NCI-H2107 treated with DMSO at 0.1 percent for 48 hours (cell line): ENCODE data around the gene CTSK.
"Not testable (repeated sequence)": the region's sequence is repeated elsewhere in the genome, so short reads cannot be mapped to it uniquely, and the experiment has no call there.

Source experiments
- DNase-seq: peaks from one replicate; lab custom pipeline; 2025; ENCODE audit not compliant: unreplicated experiment; lab: John Stamatoyannopoulos, UW

The CTSK gene

DNA sequence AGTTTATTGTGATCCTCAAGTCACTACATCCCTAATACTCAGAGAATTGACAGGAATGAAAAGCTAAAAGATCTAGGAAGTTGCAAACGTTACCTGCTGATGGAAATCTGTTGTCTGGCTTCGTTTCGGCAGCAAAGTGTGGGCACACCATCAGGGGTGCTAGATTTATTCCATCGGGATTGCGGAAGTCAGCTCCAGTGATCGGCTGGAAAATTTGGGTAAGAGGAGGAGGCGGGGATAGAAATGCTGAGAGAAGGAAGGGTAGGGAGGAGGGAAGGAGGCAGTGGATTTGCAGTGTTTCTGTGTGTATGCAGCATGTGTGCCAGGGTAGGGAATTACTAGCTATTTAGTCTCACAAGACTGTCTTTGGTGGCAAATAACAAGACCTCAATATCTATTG lies at the start of gene CTSK:
Gene CTSK (minus strand): TSS at position 140 of the 400 bp plus-strand sequence. CDS start 1,455 bp downstream, outside the sequence.
- DNase-seq: no peak

DNA sequence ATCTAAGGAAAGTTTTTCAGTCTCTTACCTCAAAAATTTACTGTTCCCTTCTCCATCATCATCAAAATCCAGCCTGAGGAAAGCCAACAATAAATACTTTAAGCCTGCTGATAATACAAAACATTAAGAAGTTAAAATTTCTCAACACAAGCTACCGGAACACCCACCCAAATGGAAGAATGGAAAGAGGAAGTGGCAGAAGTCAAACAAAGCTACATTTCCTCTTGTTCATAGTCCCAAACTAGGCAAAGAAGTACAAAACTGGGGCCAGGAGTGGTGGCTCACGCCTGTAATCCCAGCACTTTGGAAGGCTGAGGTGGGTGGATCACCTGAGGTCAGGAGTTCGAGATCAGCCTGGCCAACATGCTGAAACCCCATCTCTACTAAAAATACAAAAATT lies 44.7 kb upstream of the CTSK start:
- not testable (repeated sequence) for DNase-seq

DNA sequence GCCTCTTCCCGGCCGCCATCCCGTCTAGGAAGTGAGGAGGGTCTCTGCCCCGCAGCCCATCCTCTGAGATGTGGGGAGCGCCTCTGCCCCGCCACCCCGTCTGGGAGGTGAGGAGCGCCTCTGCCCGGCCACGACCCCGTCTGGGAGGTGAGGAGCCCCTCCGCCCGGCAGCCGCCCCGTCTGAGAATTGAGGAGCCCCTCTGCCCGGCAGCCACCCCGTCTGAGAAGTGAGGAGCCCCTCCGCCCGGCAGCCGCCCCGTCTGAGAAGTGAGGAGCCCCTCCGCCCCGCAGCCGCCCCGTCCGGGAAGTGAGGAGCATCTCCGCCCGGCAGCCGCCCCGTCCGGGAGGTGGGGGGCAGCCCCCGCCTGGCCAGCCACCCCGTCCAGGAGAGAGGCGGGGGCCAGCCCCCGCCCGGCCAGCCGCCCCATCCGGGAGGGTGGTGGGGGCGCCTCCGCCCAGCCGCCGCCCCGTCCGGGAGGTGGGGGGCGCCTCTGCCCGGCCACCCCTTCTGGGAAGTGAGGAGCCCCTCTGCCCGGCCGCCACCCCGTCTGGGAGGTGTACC lies 42.8 kb upstream of the CTSK start:
- not testable (repeated sequence) for DNase-seq

DNA sequence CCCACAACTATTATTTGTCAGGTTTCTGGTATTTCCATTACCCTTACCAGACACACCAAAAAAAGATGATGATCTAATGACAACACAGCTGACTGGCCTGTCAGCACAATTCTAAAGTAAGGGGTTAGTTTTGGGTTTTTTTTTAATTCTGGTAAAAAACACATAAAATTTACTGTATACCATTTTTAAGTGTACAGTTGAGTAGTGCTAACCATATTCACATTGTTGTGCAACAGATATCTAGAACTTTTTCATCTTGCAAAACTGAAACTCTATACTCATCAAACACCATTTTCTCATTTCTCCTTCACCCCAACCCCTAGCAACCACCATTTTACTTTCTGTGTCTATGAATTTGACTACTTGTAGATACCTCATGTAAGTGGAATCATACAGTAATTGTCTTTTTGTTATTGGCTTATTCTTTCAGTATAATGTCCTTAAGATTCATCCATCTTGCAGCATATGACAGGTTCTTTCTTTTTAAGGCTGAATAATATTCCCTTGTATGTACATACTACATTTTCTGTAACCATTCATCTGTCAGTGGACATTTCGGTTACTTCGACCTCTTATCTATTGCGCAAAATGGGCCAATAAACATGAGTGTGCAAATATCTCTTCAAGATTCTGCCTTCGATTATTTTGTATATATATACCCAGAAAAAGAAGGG lies 38.5 kb upstream of the CTSK start:
- no peak for DNase-seq

DNA sequence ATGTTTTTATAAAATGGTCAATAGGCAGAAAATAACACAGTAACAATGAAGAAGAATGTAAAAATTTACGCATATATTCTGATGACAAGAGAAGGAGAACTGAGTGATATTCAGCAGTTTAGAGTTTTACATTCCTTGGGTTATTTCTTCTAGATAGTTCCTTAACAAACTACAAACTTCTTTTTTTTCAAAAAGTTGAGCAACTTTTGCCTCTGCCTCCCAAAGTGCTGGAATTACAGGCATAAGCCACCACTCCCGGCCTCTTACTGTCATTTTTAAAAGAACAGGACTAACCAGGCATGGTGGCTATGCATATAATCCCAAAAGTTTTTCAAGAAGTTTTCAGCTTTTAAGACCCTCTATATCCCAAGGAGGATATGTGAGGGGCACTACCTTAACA lies 35.4 kb upstream of the CTSK start:
- no peak for DNase-seq

DNA sequence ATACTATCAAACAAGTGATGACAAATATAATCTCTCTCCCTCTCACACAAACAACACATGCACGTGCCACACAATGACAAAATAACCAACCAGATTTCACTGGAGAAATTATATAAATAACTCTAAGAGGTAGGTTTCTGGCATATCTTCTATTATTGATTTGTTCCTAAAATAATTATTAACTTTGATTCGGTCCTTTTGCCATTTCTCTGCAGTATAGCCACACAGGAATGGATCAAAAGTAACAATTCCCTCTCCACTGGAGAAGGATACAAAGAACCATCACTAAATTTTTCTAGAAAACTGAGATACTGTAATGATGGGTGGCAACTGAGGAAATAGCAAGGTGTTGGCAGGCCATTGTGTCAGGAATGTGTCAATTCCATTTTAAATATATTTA lies 34.9 kb upstream of the CTSK start:
- DNase-seq: no peak

DNA sequence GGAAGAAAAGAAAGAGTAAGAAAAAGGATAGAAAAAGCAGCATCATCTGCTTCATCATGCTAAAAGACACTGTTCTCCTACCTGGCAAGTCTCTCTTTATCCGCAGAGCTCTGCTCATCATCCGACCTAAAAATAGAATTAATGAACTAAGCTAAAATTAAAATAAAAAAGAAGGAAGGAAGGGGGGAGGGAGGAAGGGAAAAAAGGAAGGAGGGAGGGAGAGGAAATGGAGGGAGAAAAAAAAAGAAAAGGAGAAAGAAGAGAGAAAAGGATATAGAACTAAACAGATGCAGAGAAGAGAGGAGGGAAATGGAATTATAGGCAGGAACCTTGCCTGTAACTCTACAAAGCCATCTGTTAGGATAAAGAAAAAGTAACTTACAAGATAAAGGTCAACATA lies 34.3 kb upstream of the CTSK start:
- DNase-seq: no peak

DNA sequence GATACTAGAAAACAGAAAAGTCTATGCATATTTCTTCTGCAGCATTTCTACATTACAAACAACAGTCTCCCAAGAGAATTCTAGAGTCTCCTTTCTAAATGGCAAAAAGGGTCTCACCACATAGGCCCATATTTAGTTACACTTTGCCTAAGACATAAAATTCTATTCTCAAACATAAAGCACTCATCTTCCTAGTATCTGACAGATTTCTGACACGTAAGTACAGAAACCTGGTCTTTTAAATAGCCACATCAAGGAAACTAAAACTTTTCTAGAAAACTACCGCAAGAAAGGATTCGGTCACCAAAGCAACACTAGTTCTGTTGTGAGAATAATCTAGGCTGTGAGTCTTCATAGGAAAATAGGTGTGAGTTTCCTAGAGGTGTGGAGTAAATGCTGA lies 33.6 kb upstream of the CTSK start:
- DNase-seq: no peak

DNA sequence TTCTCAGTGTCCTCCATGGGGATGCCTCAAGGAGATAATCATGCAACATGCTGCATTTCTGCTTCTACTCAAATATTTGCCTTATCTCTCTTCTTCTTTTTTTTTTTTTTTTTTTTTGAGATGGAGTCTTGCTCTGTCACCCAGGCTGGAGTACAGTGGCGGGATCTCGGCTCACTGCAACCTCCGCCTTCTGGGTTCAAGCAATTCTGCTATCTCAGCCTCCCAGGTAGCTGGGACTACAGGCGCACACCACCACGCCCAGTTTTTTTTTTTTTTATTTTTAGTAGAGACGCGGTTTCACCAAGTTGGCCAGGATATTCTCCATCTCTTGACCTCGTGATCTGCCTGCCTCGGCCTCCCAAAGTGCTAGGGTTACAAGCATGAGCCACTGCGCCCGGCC lies 32.8 kb upstream of the CTSK start:
- DNase-seq: not testable (repeated sequence)

DNA sequence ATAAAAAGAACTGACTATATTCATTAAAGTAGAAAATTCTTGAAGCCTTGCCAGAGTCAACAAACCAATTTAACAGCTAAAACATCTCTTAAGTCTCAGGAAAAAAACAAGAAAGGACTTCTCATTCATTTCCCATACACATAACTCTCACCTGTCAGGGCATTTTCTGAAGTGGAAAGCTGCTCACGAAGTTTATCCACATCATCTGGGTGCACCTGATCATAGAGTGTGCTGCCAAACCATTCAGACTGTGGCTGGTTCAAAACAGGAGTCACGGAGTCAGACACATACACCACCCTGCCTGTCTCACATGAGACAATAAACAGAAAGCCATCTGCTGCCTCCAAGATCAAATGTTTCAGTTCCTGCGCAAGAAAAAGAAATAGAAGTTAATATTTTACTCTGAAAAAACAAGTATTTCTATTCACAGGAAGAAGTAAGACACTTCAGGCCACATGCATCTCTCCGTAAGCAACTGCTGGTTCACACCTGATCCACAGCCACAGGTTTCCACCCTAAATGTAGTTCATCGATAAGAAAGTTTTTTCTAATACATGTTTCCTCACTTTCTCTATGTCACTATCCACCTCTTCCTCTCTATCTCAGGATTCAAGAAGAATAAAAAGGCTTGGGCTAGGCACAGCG lies 28.2 kb upstream of the CTSK start:
- peak; percentile 34 for DNase-seq

DNA sequence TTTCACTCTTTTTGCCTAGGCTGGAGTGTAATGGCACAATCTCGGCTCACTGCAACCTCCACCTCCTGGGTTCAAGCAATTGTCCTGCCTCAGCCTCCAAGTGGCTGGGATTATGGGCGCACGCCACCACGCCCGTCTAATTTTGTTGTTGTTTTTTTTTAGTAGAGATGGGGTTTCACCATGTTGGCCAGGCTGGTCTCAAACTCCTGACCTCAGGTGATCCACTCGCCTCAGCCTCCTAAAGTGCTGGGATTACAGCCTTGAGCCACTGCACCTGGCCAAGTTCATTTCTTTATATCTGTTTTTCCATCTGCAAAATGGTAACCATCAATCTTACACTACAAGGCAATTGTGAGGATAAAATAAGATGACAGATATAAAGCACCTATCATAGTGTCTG lies 25.9 kb upstream of the CTSK start:
- not testable (repeated sequence) for DNase-seq

DNA sequence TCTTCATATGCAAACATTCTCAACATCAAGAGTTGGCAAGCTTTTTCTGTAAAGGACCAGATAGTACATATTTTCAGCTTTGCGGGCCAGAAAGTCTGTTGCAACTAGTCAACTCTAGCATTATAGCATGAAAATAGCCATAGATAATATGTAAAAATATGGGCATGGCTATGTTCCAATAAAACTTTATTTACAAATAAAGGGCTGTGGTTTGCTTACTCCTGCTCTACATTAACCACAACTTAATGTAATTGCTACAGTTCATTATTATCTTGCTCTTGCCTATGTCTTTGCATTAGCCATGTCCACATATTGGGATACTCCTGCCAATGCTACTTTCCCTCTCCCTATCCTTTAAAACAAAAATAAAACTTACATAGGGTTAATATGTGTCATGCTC lies 24.5 kb upstream of the CTSK start:
- no peak for DNase-seq

DNA sequence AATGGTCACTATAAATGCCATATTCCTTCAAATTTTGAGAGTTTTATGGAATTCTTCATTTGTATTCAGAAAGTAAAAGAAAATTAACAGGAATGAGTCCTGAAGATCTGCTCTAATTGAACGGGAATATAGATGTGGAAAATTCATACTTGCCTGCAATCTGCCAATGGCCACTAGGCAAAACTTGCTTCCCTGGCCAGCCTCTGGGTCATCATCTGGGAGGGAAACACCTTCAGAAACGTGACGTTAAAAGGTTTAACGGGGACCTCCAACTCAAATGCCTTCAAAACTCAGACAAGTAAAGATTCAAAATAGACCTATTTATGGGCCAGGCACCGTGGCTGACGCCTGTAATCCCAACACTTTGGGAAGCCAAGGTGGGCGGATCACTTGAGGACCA lies 21.7 kb upstream of the CTSK start:
- no peak for DNase-seq

DNA sequence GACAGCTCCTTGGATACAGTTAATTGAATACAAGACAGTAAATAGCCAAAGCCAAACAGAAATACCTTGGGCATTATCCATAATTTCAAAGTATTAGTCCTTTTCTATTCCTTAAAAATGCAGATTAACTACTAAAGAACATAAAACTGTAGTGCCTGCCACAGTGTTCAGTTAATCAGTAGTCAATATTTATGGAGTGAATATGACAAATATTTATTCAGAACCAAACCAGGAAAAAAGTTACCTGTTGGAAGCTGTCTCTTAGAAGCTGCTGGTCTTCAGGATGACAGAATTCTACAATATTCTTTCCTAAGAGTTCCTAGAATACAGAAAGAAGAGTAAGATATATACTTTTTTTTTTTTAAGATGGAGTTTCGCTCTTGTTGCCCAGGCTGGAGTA lies 18.2 kb upstream of the CTSK start:
- DNase-seq: no peak

DNA sequence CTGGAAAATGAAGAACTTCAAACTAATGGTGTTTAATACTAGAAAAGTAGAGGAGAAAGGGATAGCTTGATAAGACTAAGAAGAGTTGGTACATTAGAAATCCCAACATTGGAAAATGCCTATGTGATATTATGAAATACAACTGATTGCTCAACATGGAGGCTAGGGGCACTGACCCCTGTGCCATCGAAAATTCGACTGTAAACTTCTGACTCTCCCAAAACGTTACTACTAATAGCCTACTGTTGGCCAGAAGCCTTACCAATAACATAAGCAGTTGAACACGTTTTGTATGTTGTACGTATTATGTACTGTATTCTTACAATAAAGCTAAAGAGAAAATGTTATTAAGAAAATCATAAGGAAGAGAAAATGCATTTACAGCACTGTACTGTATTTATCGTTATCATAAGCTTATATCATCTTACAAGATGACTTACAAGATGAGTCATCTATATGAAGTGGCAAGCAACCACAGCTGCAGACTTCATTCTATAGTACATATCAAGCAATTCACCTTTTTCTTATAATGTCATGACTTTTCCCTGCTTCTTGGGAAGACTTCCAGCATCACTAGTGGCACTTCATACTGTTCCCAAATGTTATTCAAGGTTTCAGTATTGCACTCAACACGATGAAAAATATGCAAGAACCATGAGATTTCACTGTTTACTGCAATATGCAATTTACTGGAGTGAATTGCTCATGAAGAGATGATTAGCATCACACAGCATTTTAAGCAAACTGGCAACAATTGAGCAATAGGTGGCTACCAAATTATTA lies 12.9 kb upstream of the CTSK start:
- no peak for DNase-seq

DNA sequence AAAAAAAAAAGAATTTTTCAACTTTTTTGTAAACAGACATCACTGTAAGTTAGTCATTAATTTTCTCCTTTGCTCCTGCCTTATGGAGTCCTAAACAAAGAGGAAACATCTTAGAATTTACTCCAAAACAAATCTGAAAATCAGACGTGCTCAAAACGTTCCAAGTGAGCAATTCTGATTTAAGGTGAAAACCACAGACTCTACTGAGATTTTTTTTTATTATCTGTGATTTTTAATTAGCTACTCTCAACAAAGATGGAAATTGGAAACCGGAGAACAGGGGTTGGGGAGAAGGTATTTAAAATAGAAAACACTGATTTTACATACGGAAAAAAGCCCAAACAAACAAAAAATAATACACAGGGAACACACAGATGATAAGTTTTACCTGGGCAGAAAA lies 7.8 kb upstream of the CTSK start:
- DNase-seq: no peak

DNA sequence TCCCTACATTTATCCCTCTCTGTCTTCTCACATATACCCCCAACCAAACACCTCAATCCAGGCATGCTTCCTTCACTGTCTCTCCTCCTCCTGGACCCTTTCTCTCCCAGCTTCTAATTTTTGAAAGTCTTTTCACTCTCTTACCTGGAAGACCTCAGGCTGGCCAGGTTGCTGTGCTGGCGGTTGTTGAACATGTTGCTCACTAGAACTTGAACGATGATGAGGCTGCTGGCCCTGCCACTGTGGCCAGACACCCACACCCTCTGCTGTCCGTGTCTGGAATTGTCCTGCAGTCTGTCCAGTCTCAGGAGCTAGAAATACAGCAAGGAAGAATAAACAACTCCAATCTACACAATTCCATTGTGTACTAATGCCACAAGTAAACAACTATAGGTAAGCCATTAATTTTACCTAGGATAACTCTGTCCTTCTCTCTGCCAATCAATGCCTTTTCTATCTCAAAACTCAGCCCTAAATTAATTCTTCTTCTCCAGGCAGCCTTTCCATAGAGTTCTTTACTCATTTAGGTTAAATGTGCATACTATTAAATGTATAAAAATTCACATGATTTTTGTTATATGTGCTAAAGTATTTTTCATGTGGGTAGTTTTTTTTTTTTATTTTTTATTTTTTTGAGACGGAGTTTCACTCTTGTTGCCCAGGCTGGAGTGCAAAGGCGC lies 5.1 kb upstream of the CTSK start:
- peak; percentile 38 for DNase-seq

DNA sequence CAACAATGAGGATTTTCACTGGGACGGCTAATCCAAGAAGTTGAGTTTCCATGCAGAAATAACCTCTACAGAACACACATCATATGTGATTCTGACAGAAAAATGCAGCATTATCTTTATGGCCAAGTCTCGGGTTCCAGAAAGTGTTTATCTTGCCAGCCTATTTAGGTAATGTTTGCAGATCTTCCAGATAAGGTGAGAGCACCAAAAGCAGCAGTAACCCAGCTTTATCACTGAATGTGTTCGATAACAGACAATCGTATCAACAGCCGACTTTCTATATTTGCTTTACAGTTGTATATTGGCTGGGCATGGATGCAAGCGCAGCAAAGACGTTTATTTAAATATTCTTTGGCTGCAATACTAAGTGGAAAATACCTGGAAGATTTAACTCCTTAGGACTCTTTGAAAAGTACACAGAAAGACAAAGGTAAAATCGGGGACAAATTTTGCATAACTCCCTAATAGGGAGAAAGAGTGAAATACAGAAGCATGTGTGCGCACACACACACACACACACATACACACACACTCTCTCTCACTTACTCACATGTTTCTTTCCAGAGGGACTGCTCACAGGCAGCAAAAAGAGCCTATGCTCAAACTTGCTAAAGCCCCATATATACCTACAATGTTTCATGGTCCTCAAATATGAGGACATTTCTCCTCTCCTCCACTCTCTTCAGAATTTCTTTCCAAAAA lies 3.0 kb upstream of the CTSK start:
- DNase-seq: no peak

DNA sequence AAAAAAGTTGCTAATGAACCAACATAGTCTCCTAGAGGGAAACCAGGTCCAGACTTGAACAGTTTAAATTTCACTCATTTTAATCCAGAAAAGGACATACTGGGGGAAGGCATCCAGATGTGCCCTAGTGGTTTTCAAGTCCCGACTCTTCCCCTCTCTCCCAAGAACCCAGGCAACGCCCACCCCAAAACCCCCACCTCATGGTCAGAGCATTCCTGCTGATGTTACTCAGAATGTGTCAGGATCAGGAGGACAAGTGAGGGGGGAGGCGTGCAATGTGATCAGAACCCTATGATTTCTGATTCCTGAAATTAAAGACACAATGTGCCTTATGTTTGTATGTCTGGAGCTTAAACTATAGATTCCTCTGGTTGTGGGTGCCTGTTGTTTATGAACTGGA lies 1.6 kb upstream of the CTSK start:
- DNase-seq: no peak

DNA sequence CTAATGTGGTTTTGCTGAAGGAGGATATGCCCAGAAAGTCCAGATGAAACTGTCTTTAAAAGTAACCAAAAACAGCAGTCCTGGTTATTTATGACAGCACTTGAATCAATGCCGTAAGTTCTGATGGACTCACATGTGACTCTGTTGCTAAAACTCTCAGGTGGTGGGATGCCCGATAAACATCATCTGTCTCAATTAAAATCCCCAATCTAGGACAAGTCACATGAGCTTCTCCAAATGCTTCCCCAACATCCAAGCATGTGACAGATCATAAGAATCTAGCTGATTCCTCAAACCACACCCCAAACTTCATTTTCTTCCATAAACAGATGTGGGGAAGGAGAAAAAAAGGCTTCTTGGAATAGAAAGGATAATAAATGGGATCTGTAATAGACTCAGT lies 786 bp upstream of the CTSK start:
- DNase-seq: no peak
